GM04503 (cell line): Measurements from ENCODE around the gene EXD3.
"Not testable (repeated sequence)": the region's sequence is repeated elsewhere in the genome, so short reads cannot be mapped to it uniquely, and the experiment has no call there.

Source experiments
- DNase-seq: peaks from one replicate; pipeline ENCODE4 v3.0.0-alpha.2; 2012; ENCODE audit warnings: low read depth

Gene EXD3, protein sequence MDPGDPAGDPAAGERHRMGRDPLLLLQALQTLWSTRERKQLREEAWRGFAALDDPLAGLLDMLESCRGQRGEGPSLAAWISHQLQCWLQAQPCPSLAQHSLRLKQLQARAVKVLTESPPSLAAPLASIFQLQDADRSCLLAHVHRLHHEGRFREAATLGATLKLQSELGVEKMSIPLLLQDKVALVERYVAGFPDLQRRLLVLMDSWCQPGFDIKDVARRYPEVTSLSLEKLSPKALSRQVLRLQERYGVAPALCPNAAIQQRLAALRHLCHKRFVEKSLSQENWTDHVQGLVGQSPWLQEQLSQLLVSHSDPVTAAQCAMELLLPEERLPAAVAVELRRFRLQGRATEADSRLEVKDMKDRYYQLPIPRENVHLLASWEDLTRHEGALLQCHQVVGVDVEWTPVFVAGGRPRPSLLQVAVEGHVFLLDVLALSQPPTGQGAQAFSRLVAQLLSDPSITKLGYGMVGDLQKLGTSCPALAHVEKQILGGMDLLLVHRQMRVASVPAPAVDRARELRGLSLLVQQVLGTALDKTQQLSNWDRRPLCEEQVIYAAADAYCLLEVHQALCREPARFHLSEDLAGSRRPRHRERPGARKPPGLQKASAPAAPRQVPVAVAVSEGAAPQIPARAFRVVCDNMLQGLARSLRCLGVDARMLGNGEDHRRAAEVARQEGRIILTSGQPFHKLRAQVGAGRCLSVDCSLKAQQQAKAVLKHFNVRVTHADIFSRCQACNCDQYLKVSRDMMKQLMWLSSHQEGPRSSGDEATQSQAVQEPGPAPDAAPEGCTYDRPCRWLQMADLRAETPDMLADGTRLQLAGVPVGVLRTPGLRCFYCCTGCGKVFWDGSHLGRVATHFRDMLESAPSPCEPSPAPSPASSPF

GRCh38 chr9:137422604-137423513, at the start of gene EXD3, which contains the start of gene NOXA1:
Gene EXD3, minus strand, starts transcription at chr9:137423162. Its CDS starts 27,805 bp downstream, at chr9:137395357.
Gene NOXA1, plus strand, starts transcription at chr9:137423393. Its CDS starts 137 bp downstream, at chr9:137423530.
- DNase-seq = no peak

GRCh38 chr9:137470785-137471184, 47.8 kb upstream of the EXD3 start:
- DNase-seq = no peak

- no peak for DNase-seq
Observed at GRCh38 chr9:137467896-137468295, 44.9 kb upstream of the EXD3 start.

DNA sequence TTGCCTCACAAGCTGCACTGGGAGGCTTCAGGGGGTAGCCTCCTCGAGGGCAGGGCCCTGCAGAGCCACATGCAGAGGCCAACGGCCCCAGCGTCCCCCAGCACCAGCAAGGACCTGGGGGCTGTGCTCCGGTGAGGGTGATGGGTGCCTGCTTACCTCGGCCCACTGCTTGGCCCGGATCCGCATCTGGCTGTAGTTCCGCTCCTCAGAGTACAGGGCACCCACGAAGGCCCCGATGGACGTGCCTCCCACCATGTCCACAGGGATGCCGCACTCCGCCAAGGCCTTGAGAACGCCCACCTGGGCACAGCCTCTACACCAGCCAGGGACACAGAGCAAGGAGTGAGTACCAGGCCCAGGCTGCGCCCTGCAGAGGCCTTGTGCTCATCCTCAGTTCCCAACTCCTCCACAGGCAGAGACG, 44.2 kb upstream of the EXD3 start:
- DNase-seq = no peak

GRCh38 chr9:137466389-137467085, 43.6 kb upstream of the EXD3 start:
- DNase-seq = not testable (repeated sequence)

DNA sequence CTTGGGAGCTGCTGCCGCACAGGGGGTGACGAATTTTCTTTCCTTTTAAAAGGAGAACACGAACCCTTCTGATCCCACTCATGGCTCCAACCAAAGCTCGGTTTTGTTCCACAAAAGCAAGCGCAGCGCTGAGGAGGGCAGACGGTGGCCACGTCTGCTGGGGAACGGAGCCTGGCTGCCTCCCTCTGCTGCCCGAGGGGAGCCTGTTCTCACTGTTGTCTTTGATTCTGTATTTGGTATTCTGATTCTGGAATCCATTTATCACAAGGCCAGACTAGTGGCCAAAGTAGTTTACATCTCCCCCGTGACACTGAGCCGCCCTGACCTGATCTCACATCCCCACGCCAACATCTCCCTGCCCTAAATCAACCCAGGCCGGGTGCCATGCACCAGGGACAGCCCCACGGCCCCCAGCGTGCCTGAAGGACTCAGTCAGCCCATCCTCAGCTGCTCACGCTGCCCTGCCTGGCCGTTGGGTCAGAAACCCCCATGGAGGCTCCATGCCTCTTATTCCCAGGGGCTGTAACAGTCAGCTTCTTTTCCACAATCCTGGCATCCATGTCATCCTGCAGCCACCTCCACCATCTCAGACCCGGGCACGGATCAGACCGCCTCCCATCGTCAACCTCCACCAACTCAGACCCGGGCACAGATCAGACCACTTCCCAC, 42.9 kb upstream of the EXD3 start:
- DNase-seq = no peak

DNA sequence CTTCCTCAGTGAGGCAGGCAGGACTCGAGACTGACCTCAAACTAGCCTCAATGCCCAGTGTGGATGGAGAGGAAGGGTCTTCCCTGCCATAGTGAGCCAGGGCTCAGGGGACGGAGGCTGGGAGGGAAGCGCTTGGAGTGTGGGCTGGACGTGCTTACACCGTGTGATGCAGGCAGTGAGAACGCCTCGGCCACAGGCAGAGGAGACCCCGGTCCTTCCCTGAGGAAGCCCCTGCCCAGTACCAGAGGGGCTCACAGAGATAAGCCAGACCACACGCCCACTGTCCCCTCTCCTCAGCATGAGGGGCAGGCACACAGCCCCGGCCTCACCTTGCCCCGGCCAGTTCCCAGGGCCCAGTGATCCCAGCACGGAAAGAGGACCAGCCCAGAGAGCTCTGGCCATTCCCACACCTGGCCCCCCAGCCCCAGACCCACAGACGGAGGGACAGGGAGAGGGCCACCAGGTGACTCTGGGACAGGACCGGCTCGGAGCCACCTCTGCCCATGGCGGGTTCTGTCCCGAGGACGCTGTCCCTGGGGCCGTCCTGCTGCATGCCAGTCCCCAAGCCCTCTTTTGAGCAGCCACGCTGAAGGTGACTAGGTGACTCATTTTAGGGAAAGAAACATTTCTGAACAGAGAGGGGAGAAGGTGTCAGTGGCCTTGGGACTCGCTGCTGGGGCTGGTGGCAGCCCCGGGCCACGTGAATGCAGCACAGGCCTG, 42.2 kb upstream of the EXD3 start:
- DNase-seq = no peak

GRCh38 chr9:137464291-137464999, 41.5 kb upstream of the EXD3 start:
- no peak for DNase-seq

- DNase-seq = no peak
Observed at GRCh38 chr9:137463931-137464290, 40.9 kb upstream of the EXD3 start.

DNA sequence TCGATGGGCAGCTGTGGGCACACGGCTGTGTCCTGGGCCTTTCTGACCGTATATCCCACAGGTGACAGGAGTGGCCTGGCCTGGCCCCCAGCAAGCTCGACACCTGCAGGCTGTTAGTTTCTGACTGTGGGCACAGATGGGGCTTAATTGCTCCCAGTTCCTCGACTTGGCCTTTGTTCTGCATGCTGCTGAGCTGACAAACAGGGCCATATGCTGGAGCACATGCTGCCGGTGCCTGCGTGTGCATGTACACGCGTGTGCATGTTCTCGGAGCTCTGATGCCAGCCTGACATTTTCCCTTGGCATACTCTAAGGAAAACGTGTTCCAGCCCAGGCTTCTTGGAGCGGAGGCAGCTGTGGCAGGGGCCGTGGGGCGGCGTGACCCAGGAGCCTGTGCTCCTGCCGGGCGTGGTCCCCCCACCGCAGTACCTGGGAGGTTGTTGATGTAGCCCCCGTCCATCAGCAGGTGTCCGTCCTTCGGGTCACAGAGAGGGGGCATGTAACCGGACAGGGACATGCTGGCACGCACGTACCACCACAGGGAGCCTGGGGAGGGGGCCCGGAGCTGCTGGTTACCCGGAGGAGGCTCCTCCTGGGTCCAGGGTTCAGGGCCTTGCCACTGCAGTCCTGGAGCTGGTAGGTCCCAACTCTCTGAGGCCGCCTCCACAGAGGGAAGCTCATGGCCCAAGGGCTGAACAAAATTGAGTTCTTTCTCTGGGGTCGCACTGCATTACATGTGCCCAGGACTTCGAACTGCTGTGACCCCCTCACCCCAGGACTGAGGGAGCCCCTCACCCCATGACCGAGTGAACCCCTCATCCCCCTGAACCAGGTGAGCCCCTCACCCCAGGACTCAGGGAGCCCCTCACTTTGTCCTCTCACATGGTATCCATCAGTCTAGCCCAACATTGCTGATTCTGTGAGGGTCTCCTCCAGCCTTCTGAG, 40.3 kb upstream of the EXD3 start:
- no peak for DNase-seq

GRCh38 chr9:137462396-137462985, 39.5 kb upstream of the EXD3 start:
- DNase-seq = no peak

GRCh38 chr9:137461663-137462395, 38.9 kb upstream of the EXD3 start:
- no peak for DNase-seq

DNA sequence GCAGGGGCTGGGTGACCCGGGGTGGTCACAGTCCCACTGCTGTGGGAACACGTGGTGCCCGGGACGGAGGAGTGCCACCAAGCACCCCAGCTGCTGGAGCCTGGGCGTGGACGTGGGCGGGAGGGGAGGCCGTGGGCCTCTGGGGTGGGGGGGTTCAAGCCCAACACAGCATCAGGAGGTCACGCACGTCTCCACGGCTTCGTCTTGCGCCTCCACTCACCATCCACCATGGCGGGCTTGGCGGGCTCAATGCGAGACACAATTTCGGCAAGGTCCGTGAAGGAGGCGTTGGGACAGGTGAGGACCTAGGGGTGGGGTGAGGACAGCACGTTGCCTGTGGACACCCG, 38.3 kb upstream of the EXD3 start:
- no peak for DNase-seq

DNA sequence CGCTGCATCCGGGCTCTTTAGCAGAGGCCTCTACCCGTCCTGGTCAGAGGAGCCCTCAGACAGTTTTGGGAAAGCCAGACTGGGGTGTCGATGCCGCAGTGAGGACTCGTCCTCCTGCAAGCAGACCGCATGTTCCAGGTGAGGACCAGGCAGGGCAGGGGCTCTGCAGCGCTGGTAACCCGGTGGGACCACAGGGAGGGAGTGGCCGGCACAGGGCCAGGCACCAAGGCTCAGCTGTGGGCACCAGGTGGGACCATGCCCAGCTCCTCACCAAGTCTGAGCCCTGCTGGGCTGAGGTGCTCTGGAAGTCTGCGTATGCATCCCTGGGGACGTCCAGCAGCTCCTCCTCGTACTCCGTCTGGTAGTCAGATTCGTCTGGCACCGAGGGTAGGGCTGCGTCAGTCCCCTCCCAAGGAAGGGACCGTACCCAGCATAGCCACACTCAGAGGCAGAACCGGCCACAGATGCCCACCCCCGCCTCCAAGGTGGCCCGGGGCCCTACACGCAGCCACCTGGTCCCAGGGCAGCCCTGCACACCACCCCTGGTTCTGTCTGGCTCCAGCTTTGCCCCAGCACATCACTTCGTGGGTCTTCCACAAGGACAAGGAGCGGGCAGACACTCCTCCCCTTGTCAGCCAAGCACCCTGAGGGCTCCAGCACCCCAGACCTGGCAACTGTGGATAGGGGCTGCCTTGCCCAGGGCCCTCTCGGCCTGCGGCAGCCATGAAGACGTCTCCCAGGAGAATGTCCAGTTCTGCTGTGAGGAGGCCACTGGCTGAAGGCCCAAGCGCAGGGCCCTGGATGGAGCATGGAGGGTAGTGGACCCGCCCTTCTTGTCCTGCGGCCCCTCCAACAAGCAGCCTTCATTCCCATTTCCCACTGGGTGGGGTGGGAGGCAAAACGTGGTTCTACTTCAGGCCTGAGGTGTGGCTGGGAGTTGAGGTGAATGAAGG, 37.7 kb upstream of the EXD3 start:
- DNase-seq = no peak

DNA sequence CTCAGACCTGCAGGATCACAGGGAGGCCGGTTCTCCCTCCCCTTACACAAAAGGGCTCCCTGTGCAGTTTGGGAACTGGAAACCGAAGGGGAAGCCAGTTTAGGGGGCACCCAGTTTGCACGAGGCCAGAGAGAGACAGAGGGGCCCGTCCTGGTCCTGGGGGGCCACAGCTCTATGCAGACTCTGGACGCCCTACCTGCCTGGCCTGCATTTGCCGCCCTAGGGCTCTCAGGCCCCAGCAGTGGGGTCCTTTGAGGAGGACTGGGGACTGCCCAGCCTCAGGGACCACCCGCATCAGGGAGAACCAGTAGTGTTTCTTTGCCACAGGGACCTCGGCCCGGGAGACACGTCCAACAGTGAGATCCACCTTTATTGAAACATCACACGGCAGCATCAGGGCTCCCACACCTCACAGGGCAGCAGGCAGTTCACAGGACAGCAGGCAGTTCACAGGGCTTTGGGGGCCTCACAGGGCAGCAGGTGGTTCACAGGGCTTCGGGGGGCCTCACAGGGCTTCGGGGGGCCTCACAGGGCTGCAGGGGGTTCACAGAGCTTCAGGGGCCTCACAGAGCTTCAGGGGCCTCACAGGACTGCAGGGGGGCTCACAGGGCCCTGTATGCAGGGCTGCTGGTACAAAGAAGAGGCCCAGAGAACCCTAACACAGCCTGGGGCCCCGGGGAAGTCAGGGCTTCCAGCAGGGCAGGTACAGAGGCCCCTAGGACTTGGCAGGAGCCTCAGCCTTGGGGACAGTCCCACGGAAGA, 36.8 kb upstream of the EXD3 start:
- no peak for DNase-seq
